A673 (cell line): Measurements from ENCODE around the gene LTF.

ENCODE experiments used
- EZH2 ChIP-seq: fragments of 200-600 bp; sonication (generic); IDR thresholded peaks from 2 replicates; pipeline ENCODE4 v1.6.1; 2017; ENCODE audit warnings: borderline replicate concordance, low read depth, mild to moderate bottlenecking, mixed read lengths, antibody characterized with exemption, low read length; ENCODE audit not compliant: poor library complexity, severe bottlenecking
- TF ChIP-seq, protein P1 (sequence below): fragments of 300-800, 200-600 bp; sonication (generic); conservative IDR thresholded peaks from 2 replicates; pipeline ENCODE4 v1.5.1; 2017; ENCODE audit warnings: low read depth, mild to moderate bottlenecking, antibody characterized with exemption, low read length, moderate library complexity, mixed read lengths

DNA sequence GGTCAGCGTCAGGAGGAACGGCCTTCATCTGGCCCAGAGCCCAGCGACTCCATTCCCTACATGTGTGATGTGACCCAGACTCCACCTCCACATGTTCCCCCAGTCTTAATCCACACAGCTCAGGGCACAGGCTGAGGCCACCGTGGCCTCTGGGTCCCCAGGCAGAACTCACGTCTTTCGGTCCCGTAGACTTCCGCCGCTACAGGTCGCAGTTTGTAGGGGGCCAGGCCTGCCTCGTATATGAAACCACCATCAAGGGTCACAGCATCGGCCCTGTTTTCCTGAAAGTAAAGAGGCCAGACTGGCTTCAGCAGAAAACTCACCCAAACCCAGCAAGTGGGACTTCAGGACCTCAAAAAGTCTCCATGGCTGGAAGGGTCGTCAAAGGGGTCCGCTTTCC lies 8.6 kb downstream of the LTF start:
- TF ChIP-seq, protein P1, sequence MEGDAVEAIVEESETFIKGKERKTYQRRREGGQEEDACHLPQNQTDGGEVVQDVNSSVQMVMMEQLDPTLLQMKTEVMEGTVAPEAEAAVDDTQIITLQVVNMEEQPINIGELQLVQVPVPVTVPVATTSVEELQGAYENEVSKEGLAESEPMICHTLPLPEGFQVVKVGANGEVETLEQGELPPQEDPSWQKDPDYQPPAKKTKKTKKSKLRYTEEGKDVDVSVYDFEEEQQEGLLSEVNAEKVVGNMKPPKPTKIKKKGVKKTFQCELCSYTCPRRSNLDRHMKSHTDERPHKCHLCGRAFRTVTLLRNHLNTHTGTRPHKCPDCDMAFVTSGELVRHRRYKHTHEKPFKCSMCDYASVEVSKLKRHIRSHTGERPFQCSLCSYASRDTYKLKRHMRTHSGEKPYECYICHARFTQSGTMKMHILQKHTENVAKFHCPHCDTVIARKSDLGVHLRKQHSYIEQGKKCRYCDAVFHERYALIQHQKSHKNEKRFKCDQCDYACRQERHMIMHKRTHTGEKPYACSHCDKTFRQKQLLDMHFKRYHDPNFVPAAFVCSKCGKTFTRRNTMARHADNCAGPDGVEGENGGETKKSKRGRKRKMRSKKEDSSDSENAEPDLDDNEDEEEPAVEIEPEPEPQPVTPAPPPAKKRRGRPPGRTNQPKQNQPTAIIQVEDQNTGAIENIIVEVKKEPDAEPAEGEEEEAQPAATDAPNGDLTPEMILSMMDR: no peak
- TF ChIP-seq EZH2: no peak
